Esophagus (tissue), 2 donors: ENCODE measurements around the gene HCCS. TPM values are rescaled to one million over a fixed set of nuclear protein-coding genes. Genes with fewer than 3 reads are reported as not detected.
"Not testable (repeated sequence)": the region's sequence is repeated elsewhere in the genome, so short reads cannot be mapped to it uniquely, and the experiment has no call there.

Source experiments
- H3K27ac ChIP-seq, 2 donors: one replicate each; pipeline ENCODE4 v1.5.1; 2013; ENCODE audit warnings: low read depth in 2 of 2, mild to moderate bottlenecking in 2 of 2, inconsistent platforms in 1 of 2, low read length in 1 of 2, moderate library complexity in 1 of 2
- H3K27me3 ChIP-seq, 2 donors: one replicate each; pipeline ENCODE4 v1.6.1; 2013; ENCODE audit warnings: low read length in 2 of 2, control low read depth in 1 of 2, mild to moderate bottlenecking in 1 of 2; ENCODE audit not compliant: insufficient read depth in 2 of 2, control insufficient read depth in 1 of 2
- H3K36me3 ChIP-seq, 2 donors: one replicate each; pipeline ENCODE4 v1.6.1; 2013; ENCODE audit warnings: low read length in 1 of 2; ENCODE audit not compliant: control insufficient read depth in 2 of 2, insufficient read depth in 2 of 2
- H3K4me1 ChIP-seq, 2 donors: one replicate each; pipeline ENCODE4 v1.6.1; 2013; ENCODE audit warnings: low read length in 1 of 2; ENCODE audit not compliant: control insufficient read depth in 2 of 2, insufficient read depth in 2 of 2
- H3K4me3 ChIP-seq, 2 donors: one replicate each; pipeline ENCODE4 v1.5.1; 2013; ENCODE audit warnings: low read length in 2 of 2, mild to moderate bottlenecking in 2 of 2, low read depth in 1 of 2, moderate library complexity in 1 of 2
- H3K9me3 ChIP-seq, 2 donors: one replicate each; pipeline ENCODE4 v1.6.1; 2013; ENCODE audit warnings: mild to moderate bottlenecking in 2 of 2, low read depth in 1 of 2, low read length in 1 of 2, moderate library complexity in 1 of 2; ENCODE audit not compliant: control insufficient read depth in 2 of 2, insufficient read depth in 1 of 2
- WGBS, 2 donors: extraction: QIAGEN DNeasy Blood & Tissue Kit; methylation state at CpG; one replicate each; pipeline ENCODE4 v1.1.7; 2013; 5-methylcytosine and 5-hydroxymethylcytosine counted together
- polyA plus RNA-seq, 2 donors: library from polyadenylated mRNA; stranded (reverse); fragments of 200-250 nt; gene quantifications; one replicate each; pipeline ENCODE4 v1.2.3, GENCODE V29; 2013
- donor health status: healthy with polysubstance abuse.
- donor health status: Bipolar disorder and iron deficiency.

Gene HCCS
- polyA plus RNA-seq, 2 donors: 7.4 to 20.4 TPM

DNA sequence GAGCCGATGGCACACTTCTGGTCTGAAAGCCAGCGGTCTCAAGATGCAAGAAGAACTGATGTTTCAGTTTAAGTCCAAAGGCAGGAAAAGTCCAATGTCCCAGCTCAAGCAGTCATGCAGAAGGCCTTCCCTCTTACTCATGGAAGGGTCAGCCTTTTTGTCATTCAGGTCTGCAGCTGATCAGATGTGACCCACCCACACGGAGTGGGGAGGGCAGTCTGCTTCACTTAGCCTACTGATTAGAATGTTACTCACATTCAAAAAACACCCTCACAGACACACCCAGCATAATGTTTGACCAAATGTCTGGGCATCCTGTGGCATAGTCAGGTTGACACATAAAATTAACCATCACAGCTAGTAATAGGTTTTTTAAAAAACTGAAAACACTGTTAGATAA is 6.6 kb downstream of the HCCS start:
- Histone ChIP-seq H3K27ac (no peak overlapping the region), H3K4me1 (no peaks in the 10 kb centered on the region), H3K9me3 (no peaks in the 10 kb centered on the region), H3K4me3 (no peak overlapping the region), H3K27me3 (no peaks in the 10 kb centered on the region), H3K36me3 (peaks cover 2 to 16% of the 10 kb centered on the region in 2 donors)
- WGBS, 2 donors: 82 to 85% methylated on average over 3 of the region's 3 CpGs

- no peaks in the 10 kb centered on the region for H3K27me3 ChIP-seq
- H3K36me3 ChIP-seq: peaks cover 2 to 16% of the 10 kb centered on the region in 2 donors
- no peaks in the 10 kb centered on the region for H3K9me3 ChIP-seq
- WGBS, 2 donors: 68 to 76% methylated on average over 8 of the region's 8 CpGs
- H3K27ac ChIP-seq: no peak overlapping the region
- no peaks in the 10 kb centered on the region for H3K4me1 ChIP-seq
- H3K4me3 ChIP-seq: no peak overlapping the region
Observed at GRCh38 chrX:11119313-11119943, 8.3 kb downstream of the HCCS start.

DNA sequence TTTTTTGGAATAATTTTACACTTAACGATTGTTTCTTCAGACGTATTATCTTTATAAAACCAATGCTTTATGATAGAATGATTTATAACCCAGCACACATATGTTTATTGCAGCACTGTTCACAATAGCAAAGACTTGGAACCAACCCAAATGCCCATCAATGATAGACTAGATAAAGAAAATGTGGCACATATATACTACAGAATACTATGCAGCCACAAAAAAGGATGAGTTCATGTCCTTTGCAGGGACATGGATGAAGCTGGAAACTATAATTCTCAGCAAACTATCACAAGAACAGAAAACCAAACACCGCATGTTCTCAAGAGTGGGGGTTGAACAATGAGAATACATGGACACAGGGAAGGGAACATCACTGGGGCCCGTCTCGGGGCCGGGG is 12.0 kb downstream of the HCCS start:
- peaks cover 2 to 11% of the 10 kb centered on the region in 2 donors for H3K36me3 ChIP-seq
- WGBS, 2 donors: 90 to 91% methylated on average over 6 of the region's 6 CpGs

GRCh38 chrX:11124112-11124511 is 13.0 kb downstream of the HCCS start:
- Histone ChIP-seq H3K27me3 (no peaks in the 10 kb centered on the region), H3K4me1 (no peaks in the 10 kb centered on the region), H3K9me3 (no peaks in the 10 kb centered on the region), H3K27ac (no peak overlapping the region), H3K36me3 (peaks cover 2 to 6% of the 10 kb centered on the region in 2 donors), H3K4me3 (no peak overlapping the region)
- WGBS, 2 donors: 58 to 70% methylated on average over 2 of the region's 2 CpGs

More for the DNA sequence above, 12.0 kb downstream of the HCCS start:
- not testable (repeated sequence) for H3K9me3 ChIP-seq, H3K27ac ChIP-seq, H3K4me3 ChIP-seq, H3K27me3 ChIP-seq, H3K4me1 ChIP-seq

- 70 to 87% methylated on average over 5 of the region's 5 CpGs for WGBS, 2 donors
- no peaks in the 10 kb centered on the region for H3K27me3 ChIP-seq
- H3K9me3 ChIP-seq: no peaks in the 10 kb centered on the region
- peaks cover 2 to 5% of the 10 kb centered on the region in 2 donors for H3K36me3 ChIP-seq
- no peak overlapping the region for H3K4me3 ChIP-seq
- no peaks in the 10 kb centered on the region for H3K4me1 ChIP-seq
- H3K27ac ChIP-seq: no peak overlapping the region
Observed at GRCh38 chrX:11125060-11125459, 13.9 kb downstream of the HCCS start.

DNA sequence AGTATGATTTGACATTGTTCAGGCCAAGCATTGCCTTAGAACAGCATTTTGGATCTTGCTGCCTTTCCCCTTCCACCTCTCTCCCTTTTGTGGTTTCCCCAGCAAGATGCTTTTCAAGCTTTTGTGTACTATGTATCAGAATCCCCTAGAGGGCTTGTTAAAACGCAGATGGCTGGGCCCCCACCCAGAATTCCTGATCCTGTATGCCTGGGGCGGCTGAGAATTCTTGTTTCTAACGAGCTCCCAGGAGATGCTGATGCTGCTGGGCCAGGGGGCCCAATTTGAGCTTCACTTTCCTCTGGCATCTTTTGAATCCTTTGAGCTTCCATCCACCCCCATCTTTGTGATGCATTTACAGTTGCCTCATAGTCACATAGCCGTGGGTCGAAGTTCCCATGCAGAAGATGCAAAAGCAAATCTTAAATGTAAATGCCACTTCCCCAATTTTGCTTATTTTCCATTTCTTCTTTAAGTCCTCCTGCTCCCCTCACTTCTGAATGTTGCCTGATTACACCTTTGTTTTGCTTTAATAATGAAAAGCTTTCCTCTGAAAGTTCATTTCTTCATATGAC is 18.5 kb downstream of the HCCS start:
- H3K4me1 ChIP-seq: no peaks in the 10 kb centered on the region
- 59% methylated on average over 5 of the region's 5 CpGs for WGBS, 2 donors
- no peaks in the 10 kb centered on the region for H3K9me3 ChIP-seq
- H3K36me3 ChIP-seq: no peaks in the 10 kb centered on the region
- no peaks in the 10 kb centered on the region for H3K27me3 ChIP-seq
- no peak overlapping the region for H3K4me3 ChIP-seq
- no peak overlapping the region for H3K27ac ChIP-seq

GRCh38 chrX:11130136-11130535 is 19.0 kb downstream of the HCCS start:
- Histone ChIP-seq H3K36me3 (no peaks in the 10 kb centered on the region), H3K27me3 (no peaks in the 10 kb centered on the region), H3K4me3 (no peak overlapping the region), H3K27ac (no peak overlapping the region), H3K9me3 (no peaks in the 10 kb centered on the region), H3K4me1 (no peaks in the 10 kb centered on the region)
- WGBS, 2 donors: 85 to 95% methylated on average over 3 of the region's 3 CpGs

- H3K36me3 ChIP-seq: no peaks in the 10 kb centered on the region
- no peak overlapping the region for H3K4me3 ChIP-seq
- H3K27me3 ChIP-seq: no peaks in the 10 kb centered on the region
- no peaks in the 10 kb centered on the region for H3K4me1 ChIP-seq
- H3K9me3 ChIP-seq: no peaks in the 10 kb centered on the region
- no peak overlapping the region for H3K27ac ChIP-seq
Observed at GRCh38 chrX:11131146-11131545, 20.0 kb downstream of the HCCS start.

DNA sequence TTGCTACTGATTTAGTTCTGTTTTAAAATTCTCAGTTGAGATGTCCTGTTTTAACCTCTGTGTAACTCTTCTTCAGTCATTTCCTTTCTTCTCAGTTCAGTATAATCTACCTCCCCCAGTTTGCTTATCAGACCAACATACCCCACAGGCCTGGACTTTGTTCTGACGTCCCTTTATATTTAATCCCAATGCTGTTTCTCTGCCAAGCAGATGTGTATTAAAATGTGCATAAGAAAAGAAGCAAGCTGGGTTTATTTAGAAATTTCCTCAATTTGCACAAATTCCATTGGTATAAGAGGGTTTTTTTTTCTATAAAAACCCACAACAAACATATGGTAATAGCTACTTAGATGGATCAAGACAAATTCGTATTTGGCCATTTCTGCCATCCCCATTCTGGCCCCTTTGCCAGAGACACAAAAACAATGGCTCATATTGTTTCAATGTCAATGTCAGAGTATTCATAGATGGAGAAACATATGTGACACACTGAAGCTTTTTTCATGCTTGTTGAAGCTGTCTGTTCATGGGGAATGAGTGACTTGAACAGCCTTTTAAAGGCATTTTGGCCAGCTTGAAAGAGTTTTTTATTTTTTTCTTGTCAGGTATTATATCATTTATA is 24.5 kb downstream of the HCCS start:
- no peaks in the 10 kb centered on the region for H3K27me3 ChIP-seq

More for the DNA sequence above, 24.5 kb downstream of the HCCS start:
- Histone ChIP-seq H3K4me1 (no peaks in the 10 kb centered on the region), H3K9me3 (no peaks in the 10 kb centered on the region), H3K27ac (no peak overlapping the region), H3K36me3 (no peaks in the 10 kb centered on the region), H3K4me3 (no peak overlapping the region)
- WGBS, 2 donors: 37 to 61% methylated on average over 2 of the region's 2 CpGs
